GM21717 (cell line): ENCODE results near the gene TMEM62.
"Not testable (repeated sequence)": the region's sequence is repeated elsewhere in the genome, so short reads cannot be mapped to it uniquely, and the experiment has no call there.

Source experiments
- ATAC-seq: cut with Tn5 transposase; IDR thresholded peaks from one replicate; pipeline ENCODE4 v1.9.1; 2021; ENCODE audit warnings: mild to moderate bottlenecking, moderate library complexity; ENCODE audit not compliant: unreplicated experiment

The TMEM62 gene

DNA sequence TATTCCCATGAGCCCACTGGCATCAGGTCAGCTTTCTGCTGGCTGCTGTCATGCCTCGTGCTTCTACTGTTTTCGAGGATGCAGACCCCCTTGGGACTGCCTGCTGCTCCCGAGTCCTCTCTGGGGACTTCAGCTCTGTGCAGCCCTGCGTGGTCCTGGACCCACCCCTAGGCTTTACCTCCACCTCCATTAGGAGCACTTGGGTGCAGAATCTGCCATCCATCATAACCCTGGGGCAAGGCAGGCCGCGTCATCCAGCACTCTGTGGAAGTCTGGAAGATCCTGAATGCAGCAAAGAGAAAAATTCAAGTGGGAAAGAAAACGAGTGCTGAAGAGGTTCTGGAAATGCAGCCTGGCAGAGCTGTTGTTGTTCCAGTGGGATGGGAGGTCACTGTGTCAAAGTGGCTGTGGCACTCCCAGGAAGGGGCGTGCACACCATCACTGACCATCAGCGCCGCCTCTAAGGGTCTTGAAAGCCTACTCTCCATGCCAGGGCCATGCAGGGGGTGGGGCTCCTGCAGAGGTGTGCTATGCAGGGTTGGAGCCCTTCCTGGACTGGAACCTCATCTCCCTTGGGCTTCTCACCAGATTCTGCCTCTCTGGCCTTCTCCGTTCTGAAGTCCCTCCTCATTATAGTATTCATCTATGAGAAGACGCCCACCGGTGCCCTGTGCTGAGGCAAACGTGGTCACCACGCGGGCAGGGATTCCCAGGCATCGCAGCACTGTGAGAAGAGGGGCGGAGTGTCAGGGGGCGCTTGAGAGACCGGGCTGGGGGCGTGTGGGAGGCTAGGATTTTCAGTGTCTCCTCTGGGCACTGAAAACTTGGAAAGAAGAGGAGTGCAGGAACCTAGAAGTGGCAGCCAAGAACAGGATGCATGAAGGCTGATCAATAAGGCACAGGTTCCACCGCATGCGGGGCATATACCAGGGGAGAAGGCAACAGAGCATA is 74.9 kb downstream of the TMEM62 start:
- ATAC-seq = no peak

DNA sequence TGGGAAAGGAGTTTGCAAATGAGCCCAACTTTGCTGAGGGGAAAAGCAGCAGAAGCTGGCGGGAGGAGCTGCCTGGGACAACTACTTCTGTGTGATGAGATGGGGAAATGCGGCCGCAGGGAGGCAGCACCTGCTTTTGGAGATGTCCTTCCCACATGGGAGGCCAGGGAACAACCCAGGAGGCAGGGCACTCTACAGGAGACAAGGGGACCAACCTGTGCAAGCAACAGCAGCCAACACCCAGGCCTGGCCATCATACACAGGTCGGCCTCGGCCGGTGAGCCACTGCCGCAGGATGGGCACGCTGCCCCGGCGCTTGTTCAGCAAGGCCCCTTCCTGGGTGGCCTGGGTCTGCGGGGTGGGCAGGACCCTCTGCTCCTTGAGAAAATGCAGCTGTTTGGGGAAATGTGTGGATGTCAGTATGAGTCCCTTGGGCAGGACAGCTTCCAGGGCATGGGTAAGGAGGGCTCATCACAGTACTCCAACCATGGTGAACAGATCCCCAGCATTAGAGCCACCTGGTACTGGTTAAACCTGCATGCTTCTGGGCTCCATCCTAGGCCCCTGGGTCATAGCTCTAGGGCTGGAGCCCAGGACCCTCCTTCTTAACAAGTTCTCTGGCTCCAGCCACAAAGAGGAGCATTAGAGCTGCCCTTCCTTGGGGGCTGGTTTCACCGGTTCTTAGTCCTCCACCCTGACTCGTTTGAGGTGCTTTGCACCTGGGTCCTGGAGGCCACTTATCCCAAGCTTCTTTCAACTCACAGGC is 75.9 kb downstream of the TMEM62 start:
- ATAC-seq = no peak

DNA sequence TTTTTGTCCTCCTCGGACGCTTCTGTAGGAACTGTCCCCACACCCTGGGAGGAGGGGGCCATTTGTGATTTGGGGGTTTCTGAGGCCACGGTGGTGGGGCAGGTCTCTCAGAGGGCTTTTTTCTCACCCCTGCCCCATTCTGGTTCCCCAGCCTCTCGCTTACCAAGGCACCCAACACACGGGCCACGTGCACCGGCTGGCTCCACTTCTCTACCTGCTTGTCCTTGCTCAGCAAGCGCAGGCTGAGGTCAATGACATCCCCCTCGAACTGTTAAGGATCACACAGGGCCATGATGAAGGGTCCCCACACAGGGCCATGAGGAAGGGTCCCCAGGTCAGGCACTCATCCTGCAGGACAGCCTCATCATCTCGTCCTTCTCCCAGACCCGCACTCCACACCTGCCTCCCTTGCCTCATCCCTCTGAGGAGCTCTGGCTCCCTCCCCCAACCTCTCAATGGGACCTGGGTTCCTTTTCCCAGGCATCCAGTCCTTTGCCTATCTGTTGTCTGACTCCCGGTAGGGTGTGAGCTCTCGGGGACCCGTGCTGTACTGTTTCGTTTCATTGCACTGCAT is 76.9 kb downstream of the TMEM62 start:
- ATAC-seq = no peak

DNA sequence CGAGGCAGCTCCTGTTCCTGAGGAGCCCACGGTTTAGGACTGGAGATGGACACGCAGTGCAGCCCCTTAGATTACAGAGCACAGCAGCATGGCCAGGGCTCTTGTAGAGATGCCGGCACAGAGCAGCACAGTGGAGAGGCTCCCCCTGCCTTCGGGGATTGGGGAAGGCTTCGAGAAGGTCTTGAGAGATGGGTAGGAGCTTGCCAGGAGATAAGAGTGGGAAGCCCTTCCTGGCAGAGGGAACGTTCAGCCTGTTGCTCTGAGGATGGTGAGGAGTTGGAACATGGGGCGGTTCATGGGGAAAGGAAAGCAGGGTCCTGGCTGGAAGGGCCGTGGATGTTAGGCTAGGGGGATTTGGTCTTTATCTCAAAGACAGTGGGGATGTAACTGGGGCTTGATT is 77.4 kb downstream of the TMEM62 start:
- ATAC-seq = no peak

DNA sequence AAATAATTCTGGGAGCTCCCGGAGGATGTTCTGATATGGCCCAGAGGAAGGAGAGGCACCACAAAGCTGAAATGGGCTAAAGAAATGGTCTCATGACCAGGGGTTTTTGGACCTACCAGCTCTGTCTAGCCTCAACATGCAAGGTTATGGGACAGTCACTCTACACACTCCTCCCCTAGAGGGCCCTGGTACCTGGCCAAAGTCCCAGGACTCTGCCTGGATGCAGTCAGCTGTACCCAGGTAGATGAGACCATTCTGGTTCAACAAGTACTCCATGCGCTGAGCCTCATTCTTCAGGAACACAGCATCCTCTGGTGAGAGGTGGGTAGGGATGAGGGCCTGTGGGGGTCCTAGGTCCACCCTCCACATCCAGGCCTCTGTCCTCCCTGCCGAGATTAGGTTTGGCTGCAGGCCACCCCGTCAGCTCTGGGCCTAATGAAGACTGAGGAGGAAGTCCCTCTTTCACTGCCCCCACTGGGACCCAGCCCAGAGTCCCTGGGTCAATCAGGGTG is 77.9 kb downstream of the TMEM62 start:
- ATAC-seq = no peak

DNA sequence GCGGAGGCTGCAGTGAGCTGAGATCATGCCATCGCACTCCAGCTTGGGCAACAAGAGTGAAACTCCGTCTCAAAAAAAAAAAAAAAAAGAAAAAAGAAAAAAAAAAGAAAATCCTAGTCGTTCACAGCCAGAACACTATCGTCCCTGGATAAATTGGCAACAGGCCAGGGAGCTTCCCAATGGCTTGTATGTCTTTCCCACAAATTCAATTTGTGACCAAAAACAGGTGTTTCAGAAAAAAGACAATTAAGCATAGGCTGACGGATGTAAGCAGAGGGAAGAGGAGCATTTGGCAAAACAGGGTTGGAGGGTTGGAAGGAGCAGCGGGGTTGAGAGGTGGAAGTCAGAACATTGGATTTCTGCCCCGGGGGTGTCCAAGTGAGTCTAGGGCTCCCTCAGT is 78.9 kb downstream of the TMEM62 start:
- ATAC-seq = no peak

DNA sequence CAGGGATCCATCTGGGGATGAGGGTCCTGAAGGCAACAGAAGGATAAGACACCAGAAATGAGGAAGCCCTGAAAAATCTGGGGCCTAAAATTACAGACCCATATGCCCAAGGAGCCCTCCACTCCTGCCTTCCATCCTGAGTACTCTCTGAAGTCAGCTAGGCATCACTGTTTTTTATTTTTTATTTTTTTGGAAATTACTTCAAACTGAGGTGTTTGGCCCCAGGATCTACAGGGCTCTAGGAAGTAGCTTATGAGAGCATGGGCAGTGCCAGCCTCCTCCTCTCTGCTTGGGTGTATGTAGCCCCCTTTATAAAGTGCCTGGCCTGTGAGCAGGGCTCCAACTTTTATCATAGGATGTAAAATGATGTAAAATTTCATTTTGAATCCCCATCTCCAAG is 79.6 kb downstream of the TMEM62 start:
- no peak for ATAC-seq

DNA sequence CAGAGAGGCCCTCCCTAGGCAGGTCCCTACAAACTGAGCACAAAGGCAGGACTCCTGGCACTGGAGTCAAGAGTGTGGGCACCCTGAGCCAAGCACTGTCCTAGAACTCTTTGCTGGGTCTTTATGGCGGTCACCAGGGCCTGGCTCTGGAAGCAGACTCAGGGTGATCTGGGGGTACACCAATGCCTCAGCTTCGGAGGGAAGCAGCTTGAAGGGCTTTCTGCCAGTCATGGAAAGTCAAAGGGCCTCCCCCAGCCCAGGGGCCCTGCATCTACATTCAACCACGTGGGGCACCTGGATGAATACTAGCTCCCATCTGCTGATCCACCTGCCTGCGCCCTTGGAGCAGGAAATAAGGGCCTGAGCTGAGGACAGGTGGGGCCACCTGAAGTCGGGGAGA is 80.1 kb downstream of the TMEM62 start:
- no peak for ATAC-seq

DNA sequence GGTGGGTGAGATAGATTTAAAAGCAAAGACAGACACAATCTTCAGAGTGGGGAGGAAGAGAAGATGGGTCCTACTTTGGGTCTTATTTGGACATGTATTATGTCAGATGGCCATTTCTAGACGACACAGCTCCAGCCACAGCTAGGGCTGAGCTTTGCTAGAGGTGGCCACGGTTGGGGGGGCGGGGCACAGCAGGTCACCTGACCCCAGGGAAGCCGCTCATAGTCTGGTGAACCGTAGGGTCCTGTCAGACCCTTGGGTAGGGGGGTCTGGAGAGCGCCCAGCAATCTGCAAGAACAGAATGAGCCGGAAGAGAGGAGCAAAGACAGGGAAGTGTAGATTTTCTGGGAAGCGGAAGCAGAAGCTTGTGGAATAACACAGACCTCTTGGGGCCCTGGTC is 80.8 kb downstream of the TMEM62 start:
- no peak for ATAC-seq

DNA sequence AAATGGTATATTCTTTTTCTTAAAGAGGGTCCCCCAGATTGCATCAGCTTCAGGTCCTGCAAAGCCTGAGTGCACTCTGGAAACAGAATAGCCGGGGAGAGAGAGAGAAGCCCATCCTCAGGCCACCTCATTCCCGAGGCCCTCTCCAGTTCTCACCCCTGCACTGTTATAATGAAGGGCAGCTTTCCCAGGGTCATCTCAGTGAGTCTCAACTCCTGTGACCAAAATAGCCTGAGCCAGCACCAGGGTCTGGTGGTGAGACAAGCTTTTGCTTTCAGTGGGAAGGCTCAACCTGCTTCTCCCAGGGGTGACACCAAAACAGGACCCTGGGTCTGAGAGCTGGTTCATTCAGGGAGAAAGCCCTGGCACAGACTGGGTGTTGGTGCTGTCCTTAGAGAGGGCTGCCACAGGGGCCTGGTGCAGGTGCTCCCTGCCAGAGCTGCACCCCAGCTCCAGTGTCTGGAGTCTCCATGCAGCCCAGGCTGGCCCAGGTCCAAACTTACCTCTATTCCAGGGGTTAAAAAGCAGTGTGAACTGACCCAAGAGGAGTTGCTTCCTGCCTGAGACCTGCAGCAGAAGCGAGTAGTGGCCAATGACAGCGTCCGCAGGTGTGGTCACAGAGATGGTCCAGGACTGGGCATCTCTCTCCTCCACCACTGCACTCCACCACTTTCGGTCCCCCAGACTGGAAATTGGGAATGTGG is 81.4 kb downstream of the TMEM62 start:
- ATAC-seq = no peak

DNA sequence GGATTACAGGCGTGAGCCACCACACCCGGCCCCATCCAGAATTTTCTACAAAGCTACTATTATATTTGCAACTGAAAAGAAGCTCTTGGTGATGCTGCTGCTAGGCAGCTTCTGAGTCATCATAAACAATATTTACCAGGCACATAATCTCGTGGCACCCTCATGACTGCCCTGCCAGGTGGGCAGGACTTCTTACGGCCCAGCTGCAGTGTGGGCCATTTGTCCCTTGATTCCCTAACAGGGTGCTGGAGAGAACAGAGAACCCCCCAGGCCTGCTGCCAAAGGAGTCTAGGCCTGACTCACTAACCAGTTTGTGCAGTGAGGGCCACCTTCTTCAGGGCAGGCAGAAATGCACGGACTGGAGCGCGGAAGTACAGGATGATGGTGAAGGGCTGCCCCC is 82.6 kb downstream of the TMEM62 start:
- no peak for ATAC-seq

DNA sequence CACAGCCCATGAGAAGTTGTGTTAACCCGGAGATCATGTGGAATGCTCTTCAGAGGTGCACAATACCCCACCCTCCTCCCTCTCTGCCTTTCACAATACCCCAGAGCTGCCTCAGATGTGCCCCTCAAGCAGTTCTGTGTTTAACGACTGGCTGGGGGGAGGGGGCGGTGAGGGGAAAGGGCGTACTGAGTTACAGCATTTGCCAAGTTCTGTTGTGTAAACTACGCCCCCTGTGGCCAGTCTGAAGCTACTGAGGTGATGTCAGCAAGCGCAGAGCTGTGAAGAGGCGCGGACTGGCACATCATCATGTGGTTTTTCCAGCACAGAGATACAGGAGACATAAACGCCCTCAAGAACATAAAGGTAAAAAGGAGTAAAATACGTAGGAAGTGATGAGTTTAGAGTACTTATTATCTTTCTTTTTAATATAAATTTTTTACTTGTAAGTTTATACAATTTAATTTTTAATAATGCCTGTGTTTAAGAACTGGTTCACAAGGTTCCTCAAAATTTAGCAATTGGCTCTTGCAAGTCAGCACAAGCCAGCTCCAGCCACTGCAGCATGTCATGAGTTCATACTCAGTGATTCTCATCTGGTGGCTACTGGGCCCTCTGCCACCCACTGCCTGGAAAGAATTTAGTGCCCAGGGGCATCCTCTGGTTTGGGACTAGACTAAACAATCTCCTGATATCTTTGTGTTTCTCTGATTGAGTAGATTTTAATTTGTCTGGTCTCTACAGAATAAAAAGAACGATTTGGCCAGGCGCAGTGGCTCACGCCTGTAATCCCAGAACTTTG is 85.7 kb downstream of the TMEM62 start:
- ATAC-seq = no peak

DNA sequence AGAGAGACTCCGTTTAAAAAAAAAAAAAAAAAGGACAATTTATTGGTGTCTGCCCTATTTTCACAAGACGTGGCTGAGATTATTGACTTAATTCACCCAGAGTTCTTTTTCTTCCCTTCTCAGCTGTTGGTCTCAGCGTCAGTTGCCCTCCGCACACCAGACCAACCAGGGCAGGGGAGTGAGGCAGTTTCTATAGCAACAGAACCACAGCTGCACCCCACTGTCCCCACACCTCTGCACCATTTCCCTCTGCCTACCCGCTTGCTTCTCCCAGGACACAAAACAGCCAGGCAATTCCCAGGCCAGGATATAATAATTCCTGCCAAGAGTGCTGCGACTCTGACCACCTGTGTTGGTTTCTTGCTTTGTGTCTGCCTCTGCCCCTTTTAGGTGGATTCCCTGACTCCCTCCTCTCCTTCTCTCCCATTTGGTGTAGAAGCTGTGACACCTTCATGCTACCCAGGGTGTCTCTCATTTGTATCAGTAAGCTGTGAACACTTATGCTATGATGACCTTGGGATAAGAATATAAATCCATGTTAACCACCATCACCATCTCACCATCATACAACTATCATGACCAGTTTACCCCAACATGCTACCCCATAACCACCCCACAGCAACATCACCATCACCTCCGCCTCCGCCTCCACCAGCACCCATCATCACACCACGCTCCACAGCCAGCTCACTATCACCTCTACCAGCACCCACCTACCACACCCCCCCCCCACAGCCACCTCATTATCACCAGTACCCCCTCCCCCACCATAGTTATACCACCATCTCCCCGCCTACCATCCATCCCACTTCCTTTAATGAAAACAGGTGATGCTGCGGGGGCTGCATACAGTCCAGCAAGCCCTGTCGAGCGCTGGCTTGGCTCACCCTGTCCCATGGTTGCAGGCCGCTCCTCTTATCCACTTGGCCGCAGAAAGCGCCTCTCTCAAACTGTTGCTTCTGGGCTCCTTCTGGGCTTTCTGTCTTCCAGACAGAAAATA is 86.8 kb downstream of the TMEM62 start:
- no peak for ATAC-seq

DNA sequence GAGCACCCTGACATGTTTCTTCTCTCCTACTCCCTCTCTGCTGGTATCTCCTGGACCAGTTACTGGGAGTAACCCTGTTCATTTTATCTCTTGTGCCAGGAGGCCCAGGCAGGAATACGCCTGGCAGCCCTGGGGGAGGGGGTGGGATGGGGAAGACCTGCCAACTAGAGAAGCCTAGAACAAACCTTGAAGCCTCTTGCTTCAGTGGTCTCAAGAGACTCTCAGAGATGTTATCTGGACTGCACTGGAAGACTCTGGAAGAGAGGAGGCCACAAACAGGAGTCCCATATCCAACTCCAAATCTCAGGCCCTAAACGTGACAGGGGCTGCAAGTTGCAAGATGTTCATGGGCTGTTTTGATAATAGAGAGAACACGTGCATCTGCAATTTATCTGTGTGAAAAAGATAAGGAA is 87.6 kb downstream of the TMEM62 start, which contains the start of gene EPB42:
Gene EPB42 (minus strand): TSS at position 28 of the 413 bp plus-strand sequence. CDS start 193 bp downstream, outside the sequence.
- ATAC-seq = no peak

DNA sequence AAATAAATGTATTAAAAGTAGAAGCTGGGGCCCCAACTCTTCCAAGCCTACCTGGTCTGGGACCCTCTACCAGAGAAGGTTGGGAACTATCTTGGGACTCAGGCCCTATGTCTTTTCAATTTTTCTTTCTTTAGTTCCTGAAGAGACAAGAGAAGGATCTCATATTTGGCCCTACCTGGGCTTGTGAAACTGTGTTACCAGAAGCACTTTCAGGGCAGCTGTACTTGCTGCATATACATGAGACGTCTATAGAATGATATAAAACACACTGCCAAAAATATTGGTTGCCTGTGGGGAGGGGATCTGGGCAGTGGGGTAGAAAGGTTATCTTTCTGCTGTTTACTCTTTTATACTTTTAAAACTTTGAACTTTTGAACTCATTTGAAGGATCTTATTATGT is 88.0 kb downstream of the TMEM62 start:
- no peak for ATAC-seq

DNA sequence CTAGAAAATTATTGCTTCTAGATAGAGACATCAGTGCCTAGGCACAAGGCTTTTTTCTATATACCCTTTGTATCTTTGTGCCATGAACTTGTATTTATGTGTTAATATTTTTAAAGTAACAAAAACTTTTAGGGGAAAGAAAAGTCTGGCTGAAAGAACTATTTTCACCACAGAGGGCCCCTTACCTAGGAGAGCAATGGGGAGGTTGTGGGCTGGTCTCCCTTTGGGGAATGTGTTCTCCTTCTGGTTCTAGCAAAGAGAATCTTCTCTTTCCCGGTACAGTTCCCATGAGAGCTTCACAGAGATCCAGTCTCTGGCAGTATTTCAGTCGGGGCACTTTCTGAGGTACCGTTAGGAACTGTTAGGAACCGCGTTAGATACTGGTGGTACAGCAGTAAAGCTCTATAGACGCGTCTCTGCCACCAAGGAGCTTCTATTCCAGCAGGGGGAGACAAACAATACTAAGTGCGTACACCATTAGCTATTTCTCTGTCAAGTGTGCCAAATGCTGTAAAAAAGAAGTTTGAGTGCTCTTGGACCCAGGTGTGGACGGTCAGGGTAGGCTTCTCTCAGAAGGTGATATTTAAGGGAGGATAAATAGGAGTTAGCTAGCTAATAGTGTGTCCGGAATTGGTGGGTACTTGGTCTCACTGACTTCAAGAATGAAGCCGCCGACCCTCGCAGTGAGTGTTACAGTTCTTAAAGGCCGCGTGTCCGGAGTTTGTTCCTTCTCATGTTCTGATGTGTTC is 92.0 kb downstream of the TMEM62 start:
- ATAC-seq = no peak

DNA sequence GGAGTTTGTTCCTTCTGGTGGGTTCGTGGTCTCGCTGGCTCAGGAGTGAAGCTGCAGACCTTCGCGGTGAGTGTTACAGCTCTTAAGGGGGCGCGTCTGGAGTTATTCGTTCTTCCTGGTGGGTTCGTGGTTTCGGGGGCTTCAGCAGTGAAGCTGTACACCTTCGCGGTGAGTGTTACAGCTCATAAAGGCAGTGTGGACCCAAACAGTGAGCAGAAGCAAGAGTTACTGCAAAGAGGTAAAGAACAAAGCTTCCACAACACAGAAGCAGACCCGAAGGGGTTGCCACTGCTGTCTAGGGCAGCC is 92.5 kb downstream of the TMEM62 start:
- not testable (repeated sequence) for ATAC-seq
